AG09319 (cell line): ENCODE measurements around the gene ADAMTS20.
A peak's percentile ranks its signal among the peaks of the same experiment; 100 is the strongest.
"Not testable (repeated sequence)": the region's sequence is repeated elsewhere in the genome, so short reads cannot be mapped to it uniquely, and the experiment has no call there.

Experiments
- DNase-seq: peaks from one replicate; pipeline ENCODE4 v3.0.0-alpha.2; 2010; ENCODE audit warnings: low read depth; ENCODE audit errors: extremely low read depth
- CTCF ChIP-seq: IDR thresholded peaks from 2 replicates; pipeline ENCODE4 v1.5.1; 2011; ENCODE audit warnings: low read depth, mild to moderate bottlenecking, inconsistent platforms, low read length, moderate library complexity

The ADAMTS20 gene

GRCh38 chr12:43347026-43347425 lies 205.0 kb downstream of the ADAMTS20 start:
- no peak for TF ChIP-seq CTCF
- no peak for DNase-seq

DNA sequence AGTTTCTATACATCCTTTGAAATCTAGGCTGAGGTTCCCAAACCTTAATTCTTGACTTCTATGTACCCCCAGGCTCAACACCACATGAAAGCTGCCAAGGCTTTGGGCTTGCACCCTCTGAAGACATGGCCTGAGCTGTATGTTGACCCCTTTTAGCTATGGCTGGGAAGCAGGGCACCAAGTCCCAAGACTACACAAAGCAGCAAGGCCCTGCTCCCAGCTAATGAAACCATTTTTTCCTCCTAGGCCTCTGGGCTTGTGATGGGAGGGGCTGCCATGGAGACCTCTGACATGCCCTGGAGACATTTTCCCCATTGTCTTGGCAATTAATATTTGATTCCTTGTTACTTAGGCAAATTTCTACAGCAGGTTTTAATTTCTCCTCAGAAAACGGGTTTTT lies 207.0 kb downstream of the ADAMTS20 start:
- no peak for DNase-seq
- no peak for TF ChIP-seq CTCF

GRCh38 chr12:43341785-43342313 lies 210.2 kb downstream of the ADAMTS20 start:
- not testable (repeated sequence) for DNase-seq

GRCh38 chr12:43338848-43339526 lies 213.0 kb downstream of the ADAMTS20 start:
- TF ChIP-seq CTCF: peak; percentile 73
- DNase-seq: peak; percentile 27

- no peak for TF ChIP-seq CTCF
- no peak for DNase-seq
Observed at GRCh38 chr12:43337571-43338444, 214.2 kb downstream of the ADAMTS20 start.

GRCh38 chr12:43336962-43337555 lies 214.9 kb downstream of the ADAMTS20 start:
- DNase-seq: no peak

DNA sequence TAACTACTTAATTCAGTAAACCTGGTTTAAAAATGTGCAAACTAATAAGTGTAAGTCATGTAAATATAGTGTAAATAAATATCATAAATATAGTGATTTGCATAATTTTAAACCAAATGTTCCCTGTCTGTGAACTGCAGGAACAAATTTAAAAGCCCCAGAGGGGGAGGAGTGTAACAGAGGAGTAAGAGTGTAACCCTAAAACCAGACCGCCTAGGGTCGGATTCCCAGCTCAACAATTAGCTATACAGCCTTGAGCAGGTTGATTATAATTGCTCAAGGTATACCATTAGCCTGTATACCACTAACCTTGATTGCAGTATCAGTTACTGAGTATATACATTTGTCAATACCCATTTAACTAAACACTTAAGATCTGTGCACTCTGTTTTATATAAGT lies 218.4 kb downstream of the ADAMTS20 start:
- no peak for TF ChIP-seq CTCF
- DNase-seq: no peak

More at GRCh38 chr12:43336962-43337555, 214.9 kb downstream of the ADAMTS20 start:
- peak; percentile 56 for TF ChIP-seq CTCF
